HG02840 (cell line): ENCODE results near the gene LCE3B.

Source experiments
- ATAC-seq: cut with Tn5 transposase; IDR thresholded peaks from one replicate; pipeline ENCODE4 v1.9.1; 2021; ENCODE audit warnings: mild to moderate bottlenecking, moderate library complexity, moderate number of reproducible peaks; ENCODE audit not compliant: unreplicated experiment, low FRiP score

Gene LCE3B

DNA sequence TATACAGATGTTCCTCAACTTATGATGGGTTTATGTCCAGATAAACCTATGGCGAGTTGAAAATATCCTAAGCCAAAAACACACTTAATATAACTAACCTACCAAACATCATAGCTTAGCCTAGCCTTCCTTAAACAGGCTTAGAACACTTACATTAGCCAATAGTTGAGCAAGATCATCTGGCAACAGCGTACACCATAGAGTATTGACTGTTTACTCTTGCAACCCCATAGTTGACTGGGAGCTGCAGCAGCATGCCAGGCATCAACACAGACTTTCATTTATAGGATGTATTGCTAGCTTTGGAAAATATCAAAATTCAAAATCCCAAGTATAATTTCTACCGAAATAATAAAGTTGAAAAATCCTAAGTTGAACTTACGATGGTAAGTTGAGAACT, 44.1 kb downstream of the LCE3B start:
- ATAC-seq: no peak

DNA sequence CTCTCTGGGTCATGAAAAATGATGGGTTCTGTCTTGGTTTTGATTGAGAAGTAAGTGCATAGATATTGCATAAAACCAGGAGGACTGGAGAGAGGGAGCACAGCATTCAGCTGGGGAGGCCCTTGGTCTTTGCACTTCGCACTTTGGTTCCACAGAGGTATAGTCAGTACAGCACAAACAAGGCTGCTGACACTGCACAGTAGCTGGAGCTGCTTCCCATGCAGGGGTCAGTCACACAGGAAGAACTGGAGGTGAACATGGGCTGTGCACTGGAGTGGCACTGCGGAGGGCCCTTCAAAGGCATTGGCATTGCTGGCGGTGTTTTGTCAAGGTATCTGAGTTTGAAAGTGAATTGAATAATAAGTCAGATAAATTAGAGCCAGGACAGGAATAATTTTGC, 45.0 kb downstream of the LCE3B start:
- no peak for ATAC-seq

DNA sequence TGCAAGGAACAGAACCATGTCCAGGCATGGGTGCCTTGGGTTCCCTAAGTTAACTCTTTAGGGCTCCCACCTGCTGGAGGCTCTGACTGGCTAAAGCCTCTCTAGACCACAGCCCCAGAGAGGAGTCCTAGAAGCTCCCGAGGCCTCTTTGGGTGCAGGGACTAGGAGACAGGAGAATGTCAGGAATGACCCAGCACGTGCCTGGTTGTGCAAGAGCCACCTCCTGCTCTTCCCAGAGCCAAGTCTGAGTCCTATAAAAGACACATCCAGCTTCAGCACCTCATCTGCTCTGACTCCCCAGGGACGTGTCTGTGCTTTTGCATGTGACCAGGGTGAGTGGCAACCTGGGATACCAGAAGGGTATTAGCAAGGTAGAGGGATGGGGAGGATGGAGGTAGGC, 49.5 kb downstream of the LCE3B start, which contains the start of gene LCE2D:
Gene LCE2D (plus strand): TSS at position 283 of the 400 bp plus-strand sequence. CDS start 726 bp downstream, outside the sequence.
- ATAC-seq: no peak
